ENCODE measurements around the gene CDC27. TPM values are rescaled to one million over a fixed set of nuclear protein-coding genes. Genes with fewer than 3 reads are reported as not detected.
"Not testable (repeated sequence)": the region's sequence is repeated elsewhere in the genome, so short reads cannot be mapped to it uniquely, and the experiment has no call there.

CDC27 gene
- total RNA-seq, 1 donor from 2014 or later = 128 TPM

DNA sequence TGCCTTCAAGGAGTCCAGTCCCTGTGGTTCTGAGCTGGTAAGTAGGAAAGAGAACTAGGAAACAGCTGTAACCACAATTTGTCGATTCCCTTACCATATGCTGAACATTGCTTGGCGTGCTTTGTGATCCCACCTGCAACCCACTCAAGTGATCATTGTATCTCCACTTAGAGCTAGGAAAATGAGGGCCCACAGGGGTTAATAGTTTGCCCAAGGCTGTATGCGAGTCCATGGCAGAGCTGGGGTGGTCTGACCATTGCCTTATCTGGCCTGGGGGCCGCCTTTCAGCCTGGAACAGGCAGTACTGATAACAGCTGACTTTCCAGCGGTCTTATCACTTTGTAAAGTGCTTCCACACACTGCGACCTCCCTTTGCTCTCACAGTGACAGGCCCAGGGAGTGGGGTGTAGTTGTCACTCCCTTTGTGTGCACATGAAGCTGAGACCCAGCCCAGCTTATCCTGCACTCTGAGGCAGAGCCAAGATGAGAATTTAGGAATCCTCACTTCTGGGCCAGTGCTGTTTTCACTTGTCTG is 29.9 kb upstream of the CDC27 start:
- H3K4me3 Mint-ChIP-seq (ENCODE audit: unreplicated experiment) = no peak overlapping the region
- TF ChIP-seq, protein P1, sequence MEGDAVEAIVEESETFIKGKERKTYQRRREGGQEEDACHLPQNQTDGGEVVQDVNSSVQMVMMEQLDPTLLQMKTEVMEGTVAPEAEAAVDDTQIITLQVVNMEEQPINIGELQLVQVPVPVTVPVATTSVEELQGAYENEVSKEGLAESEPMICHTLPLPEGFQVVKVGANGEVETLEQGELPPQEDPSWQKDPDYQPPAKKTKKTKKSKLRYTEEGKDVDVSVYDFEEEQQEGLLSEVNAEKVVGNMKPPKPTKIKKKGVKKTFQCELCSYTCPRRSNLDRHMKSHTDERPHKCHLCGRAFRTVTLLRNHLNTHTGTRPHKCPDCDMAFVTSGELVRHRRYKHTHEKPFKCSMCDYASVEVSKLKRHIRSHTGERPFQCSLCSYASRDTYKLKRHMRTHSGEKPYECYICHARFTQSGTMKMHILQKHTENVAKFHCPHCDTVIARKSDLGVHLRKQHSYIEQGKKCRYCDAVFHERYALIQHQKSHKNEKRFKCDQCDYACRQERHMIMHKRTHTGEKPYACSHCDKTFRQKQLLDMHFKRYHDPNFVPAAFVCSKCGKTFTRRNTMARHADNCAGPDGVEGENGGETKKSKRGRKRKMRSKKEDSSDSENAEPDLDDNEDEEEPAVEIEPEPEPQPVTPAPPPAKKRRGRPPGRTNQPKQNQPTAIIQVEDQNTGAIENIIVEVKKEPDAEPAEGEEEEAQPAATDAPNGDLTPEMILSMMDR (IDR thresholded peaks at IDR 0.05) = no peak
- peaks cover 7% of the 10 kb centered on the region for H3K4me1 Mint-ChIP-seq (ENCODE audit: low read depth)
- no peak overlapping the region for H3K27ac Mint-ChIP-seq (ENCODE audit: unreplicated experiment)
- no peaks in the 10 kb centered on the region for H3K27me3 Mint-ChIP-seq (ENCODE audit: low read depth)
- H3K36me3 Mint-ChIP-seq (ENCODE audit: low read depth) = no peaks in the 10 kb centered on the region
- DNase-seq (ENCODE audit: low spot score) = no peak
- H3K9me3 Mint-ChIP-seq (ENCODE audit: low read depth) = peaks cover 2% of the 10 kb centered on the region

DNA sequence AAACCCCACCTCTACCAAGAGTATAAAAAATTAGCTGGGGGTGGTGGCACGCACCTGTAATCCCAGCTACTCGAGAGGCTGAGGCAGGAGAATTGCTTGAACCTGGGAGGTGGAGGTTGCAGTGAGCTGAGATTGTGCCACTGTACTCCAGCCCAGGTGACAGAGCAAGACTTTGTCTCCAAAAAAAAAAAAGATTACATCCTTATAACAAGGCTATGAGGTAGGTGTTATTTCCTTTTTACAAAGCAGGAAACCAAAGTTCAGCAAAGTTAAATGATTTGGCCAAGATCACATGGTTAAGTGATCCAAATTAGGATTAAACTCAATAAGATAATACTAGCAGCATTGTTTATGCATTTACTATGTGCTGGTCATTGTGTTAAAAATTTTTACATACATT is 28.2 kb upstream of the CDC27 start:
- H3K9me3 Mint-ChIP-seq (ENCODE audit: low read depth); H3K4me3 Mint-ChIP-seq (ENCODE audit: unreplicated experiment); H3K36me3 Mint-ChIP-seq (ENCODE audit: low read depth); H3K27me3 Mint-ChIP-seq (ENCODE audit: low read depth); H3K4me1 Mint-ChIP-seq (ENCODE audit: low read depth); DNase-seq (ENCODE audit: low spot score); H3K27ac Mint-ChIP-seq (ENCODE audit: unreplicated experiment): not testable (repeated sequence)

DNA sequence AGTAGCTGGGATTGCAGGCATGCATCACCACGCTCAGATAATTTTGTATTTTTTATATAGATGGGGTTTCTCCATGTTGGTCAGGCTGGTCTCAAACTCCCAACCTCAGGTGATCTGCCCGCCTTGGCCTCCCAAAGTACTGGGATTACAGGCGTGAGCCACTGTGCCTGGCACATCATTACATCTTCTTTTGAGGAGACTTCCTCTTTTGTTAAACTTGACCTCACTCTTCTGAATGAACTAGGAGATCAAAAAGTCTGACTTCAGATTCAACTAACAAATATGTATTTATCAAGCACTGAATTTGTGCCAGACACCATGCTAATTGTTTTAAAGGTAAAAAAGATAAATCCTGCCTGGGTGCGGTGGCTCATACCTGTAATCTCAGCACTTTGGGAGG is 27.7 kb upstream of the CDC27 start:
- H3K4me3 Mint-ChIP-seq (ENCODE audit: unreplicated experiment); DNase-seq (ENCODE audit: low spot score); H3K9me3 Mint-ChIP-seq (ENCODE audit: low read depth); H3K27me3 Mint-ChIP-seq (ENCODE audit: low read depth); H3K36me3 Mint-ChIP-seq (ENCODE audit: low read depth); H3K27ac Mint-ChIP-seq (ENCODE audit: unreplicated experiment); H3K4me1 Mint-ChIP-seq (ENCODE audit: low read depth): not testable (repeated sequence)

- H3K36me3 Mint-ChIP-seq (ENCODE audit: low read depth) = no peaks in the 10 kb centered on the region
- no peak overlapping the region for H3K27ac Mint-ChIP-seq (ENCODE audit: unreplicated experiment)
- TF ChIP-seq, protein P1 (IDR thresholded peaks at IDR 0.05) = no peak
- H3K27me3 Mint-ChIP-seq (ENCODE audit: low read depth) = no peaks in the 10 kb centered on the region
- H3K4me3 Mint-ChIP-seq (ENCODE audit: unreplicated experiment) = no peak overlapping the region
- peaks cover 12% of the 10 kb centered on the region for H3K4me1 Mint-ChIP-seq (ENCODE audit: low read depth)
- no peaks in the 10 kb centered on the region for H3K9me3 Mint-ChIP-seq (ENCODE audit: low read depth)
- no peak for DNase-seq (ENCODE audit: low spot score)
Measured at GRCh38 chr17:47214931-47215330, 25.8 kb upstream of the CDC27 start.

- no peaks in the 10 kb centered on the region for H3K36me3 Mint-ChIP-seq (ENCODE audit: low read depth)
- H3K9me3 Mint-ChIP-seq (ENCODE audit: low read depth) = no peaks in the 10 kb centered on the region
- DNase-seq (ENCODE audit: low spot score) = no peak
- TF ChIP-seq, protein P1 (IDR thresholded peaks at IDR 0.05) = no peak
- H3K27me3 Mint-ChIP-seq (ENCODE audit: low read depth) = no peaks in the 10 kb centered on the region
- H3K4me3 Mint-ChIP-seq (ENCODE audit: unreplicated experiment) = no peak overlapping the region
- H3K27ac Mint-ChIP-seq (ENCODE audit: unreplicated experiment) = no peak overlapping the region
- H3K4me1 Mint-ChIP-seq (ENCODE audit: low read depth) = peaks cover 25% of the 10 kb centered on the region
Measured at GRCh38 chr17:47213540-47213939, 24.4 kb upstream of the CDC27 start.

GRCh38 chr17:47212458-47212857 is 23.4 kb upstream of the CDC27 start:
- H3K4me3 Mint-ChIP-seq (ENCODE audit: unreplicated experiment) = no peak overlapping the region

More at GRCh38 chr17:47212458-47212857, 23.4 kb upstream of the CDC27 start:
- no peaks in the 10 kb centered on the region for H3K9me3 Mint-ChIP-seq (ENCODE audit: low read depth)
- TF ChIP-seq, protein P1 (IDR thresholded peaks at IDR 0.05) = no peak
- no peaks in the 10 kb centered on the region for H3K36me3 Mint-ChIP-seq (ENCODE audit: low read depth)
- H3K27ac Mint-ChIP-seq (ENCODE audit: unreplicated experiment) = no peak overlapping the region
- DNase-seq (ENCODE audit: low spot score) = no peak
- H3K4me1 Mint-ChIP-seq (ENCODE audit: low read depth) = peaks cover 26% of the 10 kb centered on the region
- no peaks in the 10 kb centered on the region for H3K27me3 Mint-ChIP-seq (ENCODE audit: low read depth)
